ENCODE measurements around the gene CDK5RAP2. TPM values are rescaled to one million over a fixed set of nuclear protein-coding genes. Genes with fewer than 3 reads are reported as not detected.

CDK5RAP2 gene
- total and polyA plus RNA-seq, 10 donors: 19.5 to 93.7 (median 61.9) TPM

GRCh38 chr9:120379611-120380010 is 200.4 kb downstream of the CDK5RAP2 start:
- DNase-seq: no peak
- H3K9me3 ChIP-seq: peaks cover 0 to 25% (median 16%) of the 10 kb centered on the region in 8 donors
- H3K27ac ChIP-seq: no peak overlapping the region
- TF ChIP-seq POLR2A (IDR thresholded peaks at IDR 0.05) (no peak), CTCF (IDR thresholded peaks at IDR 0.05 in 8 of 11, conservative IDR thresholded peaks at IDR 0.05 in 3 of 11) (no peak), POLR2AphosphoS5 (IDR thresholded peaks at IDR 0.05) (no peak)
- 91 to 99% (median 96%) methylated on average over 6 to 8 of the region's 8 CpGs for WGBS, 5 donors
- peaks cover 0 to 14% (median 0%) of the 10 kb centered on the region in 6 donors for H3K36me3 ChIP-seq
- intact Hi-C loops (cut with DNase I; ENCODE audit: low total_unique reads): no loop called here
- H3K4me1 ChIP-seq: no peaks in the 10 kb centered on the region
- no peaks in the 10 kb centered on the region for H3K27me3 ChIP-seq (replicated peaks in 1 of 7)
- no peak overlapping the region for H3K4me3 ChIP-seq

- no peaks in the 10 kb centered on the region for H3K4me1 ChIP-seq
- peaks cover 0 to 25% (median 16%) of the 10 kb centered on the region in 8 donors for H3K9me3 ChIP-seq
- TF ChIP-seq CTCF (IDR thresholded peaks at IDR 0.05 in 8 of 11, conservative IDR thresholded peaks at IDR 0.05 in 3 of 11): no peak
- TF ChIP-seq POLR2A (IDR thresholded peaks at IDR 0.05): no peak
- no peak for TF ChIP-seq POLR2AphosphoS5 (IDR thresholded peaks at IDR 0.05)
- WGBS, 5 donors: 92 to 98% (median 95%) methylated on average over 5 of the region's 5 CpGs
- intact Hi-C loops (cut with DNase I; ENCODE audit: low total_unique reads): no loop called here
- peaks cover 0 to 14% (median 0%) of the 10 kb centered on the region in 6 donors for H3K36me3 ChIP-seq
- no peak overlapping the region for H3K27ac ChIP-seq
- no peaks in the 10 kb centered on the region for H3K27me3 ChIP-seq (replicated peaks in 1 of 7)
- no peak overlapping the region for H3K4me3 ChIP-seq
- DNase-seq: no peak
Observed at GRCh38 chr9:120378680-120379079, 201.3 kb downstream of the CDK5RAP2 start.

GRCh38 chr9:120377268-120378159 is 202.5 kb downstream of the CDK5RAP2 start:
- no peak for TF ChIP-seq POLR2A (IDR thresholded peaks at IDR 0.05)
- TF ChIP-seq CTCF (IDR thresholded peaks at IDR 0.05 in 8 of 11, conservative IDR thresholded peaks at IDR 0.05 in 3 of 11): no peak
- TF ChIP-seq POLR2AphosphoS5 (IDR thresholded peaks at IDR 0.05): no peak
- no peaks in the 10 kb centered on the region for H3K27me3 ChIP-seq (replicated peaks in 1 of 7)
- H3K4me1 ChIP-seq: no peaks in the 10 kb centered on the region
- H3K36me3 ChIP-seq: peaks cover 0 to 14% (median 0%) of the 10 kb centered on the region in 6 donors
- DNase-seq: no peak
- H3K4me3 ChIP-seq: no peak overlapping the region
- H3K27ac ChIP-seq: no peak overlapping the region
- intact Hi-C loops (cut with DNase I; ENCODE audit: low total_unique reads): no loop called here
- 91 to 95% (median 93%) methylated on average over 23 of the region's 23 CpGs for WGBS, 5 donors
- H3K9me3 ChIP-seq: peaks cover 0 to 25% (median 16%) of the 10 kb centered on the region in 8 donors

- TF ChIP-seq POLR2A (IDR thresholded peaks at IDR 0.05) (no peak), POLR2AphosphoS5 (IDR thresholded peaks at IDR 0.05) (no peak), CTCF (IDR thresholded peaks at IDR 0.05 in 8 of 11, conservative IDR thresholded peaks at IDR 0.05 in 3 of 11) (no peak)
Observed at GRCh38 chr9:120376101-120376500, 203.9 kb downstream of the CDK5RAP2 start.

More at GRCh38 chr9:120376101-120376500, 203.9 kb downstream of the CDK5RAP2 start:
- no peak overlapping the region for H3K4me3 ChIP-seq
- no peaks in the 10 kb centered on the region for H3K27me3 ChIP-seq (replicated peaks in 1 of 7)
- DNase-seq: no peak
- WGBS, 5 donors: 87 to 93% (median 91%) methylated on average over 7 of the region's 7 CpGs
- intact Hi-C loops (cut with DNase I; ENCODE audit: low total_unique reads): no loop called here
- H3K9me3 ChIP-seq: peaks cover 0 to 25% (median 16%) of the 10 kb centered on the region in 8 donors
- no peaks in the 10 kb centered on the region for H3K4me1 ChIP-seq
- H3K36me3 ChIP-seq: peaks cover 0 to 14% (median 0%) of the 10 kb centered on the region in 6 donors
- no peak overlapping the region for H3K27ac ChIP-seq

Data from spleen (tissue), 11 donors.